Measurements from ENCODE around the gene GPC5.

DNA sequence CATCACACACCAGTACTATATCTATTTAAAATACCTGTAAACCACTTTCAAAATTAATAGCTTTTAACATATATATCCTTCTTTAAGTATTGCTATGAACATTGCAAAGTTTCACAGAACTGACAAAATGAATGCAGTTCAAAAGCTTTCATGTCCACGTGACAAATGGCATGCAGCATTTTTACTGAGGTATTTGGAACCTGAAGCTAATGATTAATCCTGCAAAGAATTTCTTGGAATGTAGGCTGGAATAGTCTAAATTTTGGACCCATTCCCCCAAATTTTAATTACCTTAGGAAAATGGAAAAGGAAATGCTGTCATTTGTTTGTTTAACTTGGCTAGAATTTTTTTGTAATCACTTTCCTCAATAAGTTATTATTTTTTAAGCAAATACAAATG lies 1404.4 kb downstream of the GPC5 start:
- TF ChIP-seq POLR2AphosphoS5 (IDR thresholded peaks at IDR 0.05; ENCODE audit: low read depth, low read length) (no peak), FOXM1 (CRISPR knock-in tag; IDR thresholded peaks at IDR 0.05) (no peak), MEF2D (CRISPR knock-in tag; IDR thresholded peaks at IDR 0.05) (no peak), ZNF33A (CRISPR knock-in tag; IDR thresholded peaks at IDR 0.05; ENCODE audit: borderline replicate concordance) (no peak), HNRNPK (IDR thresholded peaks at IDR 0.05; ENCODE audit: low read depth, low read length, poor library complexity, severe bottlenecking) (no peak), ZNF263 (CRISPR knock-in tag; IDR thresholded peaks at IDR 0.05) (no peak), NR2F2 (IDR thresholded peaks at IDR 0.05; ENCODE audit: borderline replicate concordance, low read depth) (no peak)
- TF ChIP-seq, protein P1, sequence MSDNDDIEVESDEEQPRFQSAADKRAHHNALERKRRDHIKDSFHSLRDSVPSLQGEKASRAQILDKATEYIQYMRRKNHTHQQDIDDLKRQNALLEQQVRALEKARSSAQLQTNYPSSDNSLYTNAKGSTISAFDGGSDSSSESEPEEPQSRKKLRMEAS (IDR thresholded peaks at IDR 0.05) = no peak
- TF ChIP-seq, protein P2, sequence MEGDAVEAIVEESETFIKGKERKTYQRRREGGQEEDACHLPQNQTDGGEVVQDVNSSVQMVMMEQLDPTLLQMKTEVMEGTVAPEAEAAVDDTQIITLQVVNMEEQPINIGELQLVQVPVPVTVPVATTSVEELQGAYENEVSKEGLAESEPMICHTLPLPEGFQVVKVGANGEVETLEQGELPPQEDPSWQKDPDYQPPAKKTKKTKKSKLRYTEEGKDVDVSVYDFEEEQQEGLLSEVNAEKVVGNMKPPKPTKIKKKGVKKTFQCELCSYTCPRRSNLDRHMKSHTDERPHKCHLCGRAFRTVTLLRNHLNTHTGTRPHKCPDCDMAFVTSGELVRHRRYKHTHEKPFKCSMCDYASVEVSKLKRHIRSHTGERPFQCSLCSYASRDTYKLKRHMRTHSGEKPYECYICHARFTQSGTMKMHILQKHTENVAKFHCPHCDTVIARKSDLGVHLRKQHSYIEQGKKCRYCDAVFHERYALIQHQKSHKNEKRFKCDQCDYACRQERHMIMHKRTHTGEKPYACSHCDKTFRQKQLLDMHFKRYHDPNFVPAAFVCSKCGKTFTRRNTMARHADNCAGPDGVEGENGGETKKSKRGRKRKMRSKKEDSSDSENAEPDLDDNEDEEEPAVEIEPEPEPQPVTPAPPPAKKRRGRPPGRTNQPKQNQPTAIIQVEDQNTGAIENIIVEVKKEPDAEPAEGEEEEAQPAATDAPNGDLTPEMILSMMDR (CRISPR knock-in tag; IDR thresholded peaks at IDR 0.05) = no peak
- TF ChIP-seq, protein P3, sequence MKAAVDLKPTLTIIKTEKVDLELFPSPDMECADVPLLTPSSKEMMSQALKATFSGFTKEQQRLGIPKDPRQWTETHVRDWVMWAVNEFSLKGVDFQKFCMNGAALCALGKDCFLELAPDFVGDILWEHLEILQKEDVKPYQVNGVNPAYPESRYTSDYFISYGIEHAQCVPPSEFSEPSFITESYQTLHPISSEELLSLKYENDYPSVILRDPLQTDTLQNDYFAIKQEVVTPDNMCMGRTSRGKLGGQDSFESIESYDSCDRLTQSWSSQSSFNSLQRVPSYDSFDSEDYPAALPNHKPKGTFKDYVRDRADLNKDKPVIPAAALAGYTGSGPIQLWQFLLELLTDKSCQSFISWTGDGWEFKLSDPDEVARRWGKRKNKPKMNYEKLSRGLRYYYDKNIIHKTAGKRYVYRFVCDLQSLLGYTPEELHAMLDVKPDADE (CRISPR knock-in tag; IDR thresholded peaks at IDR 0.05) = no peak

Measured in HepG2 (cell line).